Activated B cell treated with CpG ODN at 0.5 μM for 24 hours (primary cell): Measurements from ENCODE around the gene TMEM154. TPM values are rescaled to one million over a fixed set of nuclear protein-coding genes. Genes with fewer than 3 reads are reported as not detected.

Experiments
- ATAC-seq: fragments of 200-7000 bp; cut with Tn5 transposase; one replicate; pipeline ENCODE4 v1.10.0; 2021; ENCODE audit warnings: low read depth, mild to moderate bottlenecking, moderate library complexity
- CTCF ChIA-PET: fragments of 350-600 bp; sonication (Branson Sonifier 250); formaldehyde crosslinking; loops from one replicate; lab custom pipeline; 2021; ENCODE audit warnings: antibody characterized with exemption; lab: Charles Lee
- POLR2A ChIA-PET: fragments of 350-600 bp; sonication (Branson Sonifier 250); formaldehyde crosslinking; loops from one replicate; lab custom pipeline; 2021; ENCODE audit warnings: antibody characterized with exemption; lab: Charles Lee
- DNase-seq: peaks from one replicate; pipeline ENCODE4 v3.0.0; 2022
- H3K27ac Mint-ChIP-seq: one replicate; pipeline ENCODE4 v1.8.0; 2020; ENCODE audit warnings: mixed read lengths
- H3K27me3 Mint-ChIP-seq: one replicate; pipeline ENCODE4 v1.8.0; 2021; ENCODE audit warnings: mixed read lengths
- H3K36me3 Mint-ChIP-seq: one replicate; pipeline ENCODE4 v1.8.0; 2021; ENCODE audit warnings: low read depth, mixed read lengths
- H3K4me1 Mint-ChIP-seq: one replicate; pipeline ENCODE4 v1.8.0; 2021; ENCODE audit warnings: mixed read lengths
- H3K4me3 Mint-ChIP-seq: one replicate; pipeline ENCODE4 v1.8.0; 2020; ENCODE audit warnings: mild to moderate bottlenecking, mixed read lengths
- H3K9me3 Mint-ChIP-seq: one replicate; pipeline ENCODE4 v1.8.0; 2020; ENCODE audit warnings: mixed read lengths
- CTCF ChIP-seq: fragments of 200-600 bp; IDR thresholded peaks from one replicate; pipeline ENCODE4 v1.8.0; 2022; ENCODE audit warnings: antibody characterized with exemption, mild to moderate bottlenecking
- intact Hi-C: fragments of 100-400 bp; cut with micrococcal nuclease; formaldehyde crosslinking; loops from one replicate; pipeline ENCODE4 v1.15.1; 2024
- total RNA-seq: library from RNA; stranded (reverse); gene quantifications from 2 replicates; pipeline ENCODE4 v1.2.3, GENCODE V29; 2022

TMEM154 gene
- total RNA-seq, 1 donor from 2014 or later: 59.9 TPM

- Mint-ChIP-seq H3K27ac (peak overlapping the region; percentile 93), H3K36me3 (peaks cover 41% of the 10 kb centered on the region), H3K4me3 (peak overlapping the region; percentile 77), H3K27me3 (no peaks in the 10 kb centered on the region), H3K9me3 (peaks cover 21% of the 10 kb centered on the region), H3K4me1 (peaks cover 78% of the 10 kb centered on the region)
- no peak for DNase-seq
- no peak for ATAC-seq
- TF ChIP-seq CTCF: no peak
- intact Hi-C loops: no loop called here
- ChIA-PET CTCF (no interaction called here), POLR2A (interaction anchor here (1.2 to 6.7 kb wide), 4 partner anchors 16 to 25 kb away, joined by 6 to 152 read pairs (median 44); partner anchors contain the start of gene TMEM154)
These were observed 20.0 kb downstream of the TMEM154 start for GRCh38 chr4:152659806-152660205.

GRCh38 chr4:152657657-152658056 is 22.1 kb downstream of the TMEM154 start:
- CTCF ChIA-PET: no interaction called here
- Mint-ChIP-seq H3K27ac (peak overlapping the region; percentile 46), H3K4me3 (no peak overlapping the region), H3K9me3 (peaks cover 19% of the 10 kb centered on the region), H3K36me3 (peaks cover 50% of the 10 kb centered on the region), H3K27me3 (no peaks in the 10 kb centered on the region), H3K4me1 (peaks cover 68% of the 10 kb centered on the region)
- intact Hi-C loops: no loop called here
- POLR2A ChIA-PET: interaction anchor here (1.4 to 6.2 kb wide), 2 partner anchors 13 to 20 kb away, joined by 3 to 31 read pairs; partner anchors contain the start of gene TMEM154
- ATAC-seq (no peak), DNase-seq (no peak)
- no peak for TF ChIP-seq CTCF

GRCh38 chr4:152655272-152656129 is 24.3 kb downstream of the TMEM154 start:
- H3K4me3 Mint-ChIP-seq: peak overlapping the region; percentile 3
- intact Hi-C loops: no loop called here
- no peak for ATAC-seq
- CTCF ChIA-PET: interaction anchor here (1.3 kb wide), 1 partner anchor 11 kb away, joined by 5 read pairs; no protein-coding TSS in a partner anchor
- H3K36me3 Mint-ChIP-seq: peaks cover 69% of the 10 kb centered on the region
- H3K27me3 Mint-ChIP-seq: no peaks in the 10 kb centered on the region
- peak overlapping the region; percentile 59 for H3K27ac Mint-ChIP-seq
- POLR2A ChIA-PET: interaction anchor here (0.5 to 6.2 kb wide), 4 partner anchors 12 to 140 kb away, joined by 5 to 31 read pairs (median 8); partner anchors contain the start of gene TMEM154
- peaks cover 19% of the 10 kb centered on the region for H3K9me3 Mint-ChIP-seq
- peaks cover 47% of the 10 kb centered on the region for H3K4me1 Mint-ChIP-seq
- TF ChIP-seq CTCF: no peak
- no peak for DNase-seq

- Mint-ChIP-seq H3K9me3 (peaks cover 3% of the 10 kb centered on the region), H3K4me1 (peaks cover 39% of the 10 kb centered on the region), H3K27me3 (no peaks in the 10 kb centered on the region), H3K36me3 (peaks cover 73% of the 10 kb centered on the region), H3K27ac (no peak overlapping the region), H3K4me3 (no peak overlapping the region)
- DNase-seq: no peak
- no peak for TF ChIP-seq CTCF
- ChIA-PET POLR2A (interaction anchor here (0.6 kb wide), 1 partner anchor 19 kb away, joined by 7 read pairs; no protein-coding TSS in a partner anchor), CTCF (interaction anchor here (1.0 kb wide), 1 partner anchor 10 kb away, joined by 4 read pairs; no protein-coding TSS in a partner anchor)
- ATAC-seq: no peak
- intact Hi-C loops: no loop called here
These were observed 27.7 kb downstream of the TMEM154 start for GRCh38 chr4:152652102-152652501.
